GM11168 (cell line): Measurements from ENCODE around the gene RUNX1.

Source experiments
- in situ Hi-C: fragments of 300-500 bp; cut with MboI; formaldehyde crosslinking; loops from one replicate; pipeline ENCODE4 v1.12.0; 2022; ENCODE audit warnings: low sequenced_read_pairs; ENCODE audit not compliant: unreplicated experiment

The RUNX1 gene

DNA sequence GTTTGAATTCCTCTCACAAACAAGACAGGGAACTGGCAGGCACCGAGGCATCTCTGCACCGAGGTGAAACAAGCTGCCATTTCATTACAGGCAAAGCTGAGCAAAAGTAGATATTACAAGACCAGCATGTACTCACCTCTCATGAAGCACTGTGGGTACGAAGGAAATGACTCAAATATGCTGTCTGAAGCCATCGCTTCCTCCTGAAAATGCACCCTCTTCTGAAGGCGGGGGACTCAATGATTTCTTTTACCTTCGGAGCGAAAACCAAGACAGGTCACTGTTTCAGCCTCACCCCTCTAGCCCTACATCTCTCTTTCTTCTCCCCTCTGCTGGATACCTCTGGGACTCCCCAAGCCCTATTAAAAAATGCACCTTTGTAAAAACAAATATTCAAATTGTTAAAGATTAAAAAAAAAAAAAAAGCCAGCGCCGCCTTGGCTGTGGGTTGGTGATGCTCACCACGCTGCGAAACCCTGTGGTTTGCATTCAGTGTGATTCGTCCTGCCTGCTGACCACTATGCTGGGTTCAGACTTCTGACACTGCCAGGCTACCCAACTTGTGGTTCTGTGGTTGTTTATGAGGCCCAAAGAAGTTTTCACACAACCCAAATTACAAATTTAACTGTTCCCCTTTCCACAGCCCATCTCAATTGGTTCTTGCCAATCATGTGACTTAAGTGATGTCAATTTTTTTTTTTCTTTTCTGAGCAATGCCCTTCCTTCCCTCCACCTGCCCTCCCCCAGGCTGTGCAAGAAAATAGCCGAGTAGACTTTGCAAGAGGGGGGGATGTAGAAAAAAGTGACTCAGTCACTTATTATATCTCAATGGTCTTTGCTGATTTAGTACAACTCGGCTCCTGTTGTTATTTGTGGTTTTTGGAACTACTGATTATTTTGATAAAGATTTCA lies at the start of gene RUNX1:
TSS of gene RUNX1 (minus strand) at position 597 of the 912 bp plus-strand sequence.
- in situ Hi-C loops = no loop called here

DNA sequence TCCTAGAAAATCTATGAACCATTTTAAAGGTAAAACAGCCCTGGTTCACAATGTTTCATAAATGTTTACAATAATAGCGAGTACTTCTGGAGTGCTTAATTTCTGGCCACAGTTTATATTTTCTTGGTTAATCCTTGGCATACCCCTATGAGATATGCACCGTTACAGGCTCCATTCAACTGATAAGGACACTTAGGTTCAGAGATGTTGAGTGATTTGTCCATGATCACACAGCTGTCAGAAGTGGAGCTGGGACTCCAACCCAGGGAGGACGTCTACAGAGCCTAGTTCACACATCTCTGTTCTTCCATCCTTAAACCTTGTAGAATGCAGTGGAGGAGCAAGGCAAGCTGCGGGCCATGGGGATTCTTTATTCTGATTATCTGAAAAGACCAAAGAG lies 48.4 kb upstream of the RUNX1 start:
- in situ Hi-C loops = no loop called here

DNA sequence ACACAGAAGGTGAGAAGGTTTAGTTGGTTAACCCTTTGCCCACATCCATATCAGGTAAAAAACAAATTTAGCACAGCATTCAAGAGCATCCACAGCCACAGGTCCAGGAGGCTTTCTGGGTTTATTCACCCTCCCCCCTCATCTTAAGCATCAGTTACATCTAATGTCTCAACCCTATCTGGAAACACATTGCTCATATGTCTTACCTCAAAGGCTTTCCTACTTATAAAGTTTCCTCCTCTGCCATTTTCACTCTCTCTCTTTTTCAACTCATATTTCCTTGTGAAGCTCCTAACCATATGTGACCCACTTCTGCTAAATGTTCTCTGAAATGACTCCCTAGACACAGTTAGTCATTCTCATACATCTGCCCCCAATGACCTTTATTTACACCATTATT lies 47.9 kb upstream of the RUNX1 start:
- in situ Hi-C loops = no loop called here

DNA sequence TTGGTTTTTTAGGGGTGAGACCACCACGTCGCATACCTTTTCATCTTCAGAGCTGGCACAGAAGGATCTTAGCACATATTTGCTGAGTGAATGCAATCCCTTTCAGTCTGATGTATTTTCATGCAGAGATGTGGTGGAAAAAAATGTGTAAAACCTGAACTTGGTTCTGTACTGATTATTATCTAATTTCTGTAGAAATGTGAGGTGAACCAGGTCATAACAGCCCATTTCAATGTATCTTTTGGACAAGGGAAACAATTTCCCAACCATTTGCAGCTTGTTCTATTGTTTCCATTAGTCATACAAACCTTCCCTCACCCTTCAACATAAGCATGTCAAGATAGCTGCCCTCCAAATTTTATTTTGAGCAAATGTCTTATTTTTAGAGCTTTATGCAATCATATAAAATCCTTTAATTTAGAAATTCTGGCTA lies 46.8 kb upstream of the RUNX1 start:
- in situ Hi-C loops = no loop called here

DNA sequence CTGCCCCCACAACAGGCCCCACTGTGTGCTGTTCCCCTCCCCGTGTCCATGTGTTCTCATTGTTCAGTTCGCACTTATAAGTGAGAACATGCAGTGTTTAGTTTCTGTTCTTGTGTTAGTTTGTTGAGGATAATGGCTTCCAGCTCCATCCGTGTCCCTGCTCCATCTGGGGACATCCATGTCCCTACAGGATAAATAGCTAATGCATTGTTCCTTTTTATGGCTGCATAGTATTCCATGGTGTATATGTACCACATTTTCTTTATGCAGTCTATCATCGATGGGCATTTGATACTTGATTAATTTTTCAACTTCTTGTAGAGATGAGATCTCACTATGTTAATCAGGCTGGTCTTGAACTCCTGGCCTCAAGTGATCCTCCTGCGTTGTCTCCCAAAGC lies 44.4 kb upstream of the RUNX1 start:
- in situ Hi-C loops = no loop called here

DNA sequence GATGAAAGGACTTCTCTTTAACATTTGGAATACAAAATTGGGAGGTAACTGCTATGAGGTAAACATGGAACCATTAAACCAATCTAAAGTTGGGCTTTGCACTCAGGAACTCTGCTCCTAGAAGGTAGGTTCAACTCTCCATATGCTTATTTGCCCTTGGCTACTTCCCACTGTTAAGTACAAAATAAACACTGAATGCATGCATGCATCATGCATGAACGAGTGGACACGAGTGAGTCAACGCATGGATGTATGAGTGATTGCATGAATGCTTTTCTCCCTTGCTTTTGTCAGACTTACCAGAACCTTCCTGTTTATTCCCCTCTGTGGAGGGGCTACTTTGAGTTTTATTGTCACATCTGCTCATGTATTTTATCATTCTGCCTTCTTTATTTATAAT lies 42.4 kb upstream of the RUNX1 start:
- in situ Hi-C loops = no loop called here

DNA sequence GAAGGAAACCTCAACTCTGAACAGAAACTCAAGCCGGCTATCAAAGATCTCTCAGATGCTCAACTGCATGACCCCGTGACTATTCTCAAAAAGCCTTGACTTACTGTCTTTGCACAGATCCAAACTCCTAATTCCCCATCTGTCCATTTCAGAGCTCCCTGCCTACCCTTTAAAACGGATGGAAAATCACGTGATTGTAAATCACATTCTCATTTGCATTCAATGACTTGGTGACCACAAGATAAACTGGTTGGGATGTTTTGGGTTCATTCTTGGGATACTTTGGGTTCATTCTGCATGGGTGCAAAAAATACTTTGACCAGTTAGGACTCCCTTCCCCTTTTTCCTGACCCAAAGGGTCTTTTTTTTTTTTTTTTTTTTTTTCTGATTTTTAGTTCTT lies 41.3 kb upstream of the RUNX1 start:
- in situ Hi-C loops = no loop called here

DNA sequence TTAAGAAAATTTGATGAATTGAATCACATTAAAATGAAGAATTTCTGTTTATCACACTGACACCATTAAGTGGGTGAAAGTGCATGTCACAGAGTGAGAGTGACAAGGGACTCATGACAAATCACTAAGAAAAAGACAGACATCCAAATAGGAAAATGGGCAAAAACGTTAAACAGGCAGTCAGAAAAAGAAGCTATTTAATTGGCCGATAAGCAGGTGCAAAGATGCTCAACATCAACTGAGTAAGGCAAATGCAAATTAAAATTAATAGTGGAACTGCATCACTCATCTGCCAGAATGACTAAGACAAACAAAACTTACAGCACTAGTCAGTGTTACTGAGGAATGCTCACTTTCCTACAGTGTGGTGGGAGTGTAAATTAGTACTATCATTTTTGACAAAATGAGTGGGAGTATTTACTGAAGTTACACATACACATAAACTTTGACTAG lies 39.2 kb upstream of the RUNX1 start:
- in situ Hi-C loops = no loop called here

DNA sequence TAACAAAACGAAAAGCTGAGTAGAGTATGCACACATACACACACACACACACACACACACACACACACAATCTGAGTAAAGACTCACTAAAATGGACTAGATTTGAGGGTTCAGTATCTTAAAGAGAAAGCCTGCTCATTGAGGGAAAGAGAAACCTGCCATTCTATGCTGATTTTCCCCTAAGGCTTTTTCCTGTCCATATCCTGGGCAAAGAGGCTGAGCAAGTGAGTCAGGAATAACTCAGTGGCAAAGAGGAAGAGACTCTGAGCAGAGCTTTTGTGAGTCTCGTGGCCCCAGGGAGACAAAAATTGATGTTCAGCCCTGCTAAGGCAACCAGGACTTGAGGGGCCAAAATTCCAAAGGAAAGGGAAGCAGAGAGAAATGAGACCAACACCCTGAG lies 37.3 kb upstream of the RUNX1 start:
- in situ Hi-C loops = no loop called here

DNA sequence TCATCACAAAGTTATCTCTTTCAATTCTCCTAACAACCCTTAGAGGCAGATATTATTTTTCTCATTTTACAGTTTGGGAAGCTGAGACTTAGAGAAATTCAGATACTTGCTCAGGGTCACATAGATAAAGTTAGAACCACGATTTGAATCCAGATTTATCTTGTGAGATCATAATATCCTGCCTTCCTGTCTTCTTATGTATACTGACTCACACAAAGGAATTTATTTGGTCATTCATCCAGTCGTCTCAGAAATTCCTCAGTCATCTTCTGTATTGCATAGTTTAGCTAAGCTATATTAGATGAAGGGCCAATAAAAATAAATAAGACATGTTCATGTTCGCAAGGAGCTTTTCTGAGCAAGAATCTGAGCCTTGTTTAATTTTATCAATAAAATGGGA lies 35.8 kb upstream of the RUNX1 start:
- in situ Hi-C loops = no loop called here

DNA sequence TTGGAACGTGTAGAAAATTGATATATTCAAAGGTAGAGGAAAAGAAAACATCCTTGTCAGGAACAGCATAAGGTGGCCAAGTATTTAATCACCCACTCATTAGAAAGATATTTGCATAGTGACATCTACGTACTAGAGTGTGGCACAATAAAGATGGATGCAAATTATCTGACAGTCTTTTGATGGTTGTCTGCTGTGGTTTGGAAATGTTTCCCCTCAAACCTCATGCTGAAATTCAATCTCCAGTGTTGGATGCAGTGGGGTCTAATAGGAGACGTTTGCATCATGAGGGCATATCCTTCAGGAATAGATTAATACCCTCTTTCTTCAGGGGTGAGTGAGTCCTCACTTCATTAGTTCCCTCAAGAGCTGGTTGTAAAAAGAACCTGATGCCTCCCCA lies 34.1 kb upstream of the RUNX1 start:
- in situ Hi-C loops = no loop called here

DNA sequence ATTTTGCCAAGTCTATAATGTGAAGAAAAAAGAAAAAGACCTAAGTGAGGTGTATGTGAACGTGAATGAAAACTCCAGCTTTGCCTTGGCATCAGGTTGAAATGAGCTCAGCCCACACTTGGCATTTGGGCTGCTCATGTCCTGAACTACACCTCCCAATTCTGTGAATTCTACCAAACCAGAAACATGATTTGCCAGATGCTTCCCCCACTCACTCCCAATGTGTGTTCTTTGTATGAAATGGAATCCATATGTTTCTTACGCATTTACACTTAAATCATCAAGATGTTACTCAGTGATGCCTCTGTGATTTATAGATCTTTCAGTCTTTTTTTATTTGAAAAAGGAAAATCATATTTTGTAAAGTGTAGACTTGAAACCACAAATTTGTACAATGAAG lies 32.8 kb upstream of the RUNX1 start:
- in situ Hi-C loops = no loop called here

DNA sequence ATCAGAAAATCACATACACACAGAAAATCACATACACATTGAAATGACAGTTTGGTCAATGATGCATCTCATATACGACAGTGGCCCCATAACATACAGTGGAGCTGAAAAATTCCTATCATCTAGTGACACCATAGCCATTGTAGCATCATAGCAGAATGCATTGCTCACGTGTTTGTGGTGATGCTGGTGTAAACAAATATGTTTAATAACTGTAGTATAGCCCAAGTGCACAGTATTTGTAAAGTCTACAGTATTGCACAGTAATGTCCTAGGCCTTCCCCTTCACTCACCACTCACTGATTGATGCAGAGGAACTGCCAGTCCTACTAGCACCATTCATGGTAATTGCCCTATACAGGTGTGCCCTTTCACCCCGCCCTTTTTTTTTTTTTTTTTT lies 30.1 kb upstream of the RUNX1 start:
- in situ Hi-C loops = no loop called here

DNA sequence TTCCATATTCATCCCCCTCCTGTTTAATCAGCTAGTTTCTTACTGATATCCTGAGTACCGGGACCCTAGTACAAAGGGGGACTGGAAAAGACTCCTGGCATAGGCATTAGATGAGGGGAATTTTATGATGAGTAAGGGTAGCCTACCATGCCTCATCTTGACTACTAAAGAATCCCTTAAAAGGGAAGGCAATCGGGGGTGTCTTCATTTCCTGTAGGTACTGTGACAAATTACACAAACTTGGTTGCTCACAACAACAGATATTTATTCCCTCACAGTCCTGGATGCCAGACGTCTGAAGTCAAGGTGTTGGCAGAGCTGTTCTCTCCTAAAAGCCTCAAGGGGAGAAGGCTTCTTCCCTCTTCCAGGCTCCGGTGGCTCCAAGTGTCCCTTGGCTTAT lies 28.9 kb upstream of the RUNX1 start:
- in situ Hi-C loops = no loop called here

DNA sequence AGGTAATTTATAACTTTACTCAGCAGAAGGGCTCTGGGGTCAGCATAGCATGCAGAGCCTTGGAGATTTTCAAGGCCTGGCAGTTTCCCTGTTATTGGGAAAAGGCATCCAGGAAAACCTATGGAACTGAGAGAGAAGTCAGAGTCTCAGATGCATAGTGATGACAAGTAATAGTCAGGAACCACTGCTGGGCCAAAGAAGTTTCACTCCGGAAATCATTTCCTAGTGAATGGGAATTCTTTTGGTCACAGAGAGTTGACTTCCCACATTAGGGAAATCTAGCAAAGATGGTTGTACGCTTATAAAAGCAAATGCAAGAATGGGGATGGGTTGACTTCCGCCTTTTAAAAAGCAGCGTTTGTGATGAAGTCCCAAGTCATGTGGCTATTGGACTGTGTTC lies 28.4 kb upstream of the RUNX1 start:
- in situ Hi-C loops = no loop called here

DNA sequence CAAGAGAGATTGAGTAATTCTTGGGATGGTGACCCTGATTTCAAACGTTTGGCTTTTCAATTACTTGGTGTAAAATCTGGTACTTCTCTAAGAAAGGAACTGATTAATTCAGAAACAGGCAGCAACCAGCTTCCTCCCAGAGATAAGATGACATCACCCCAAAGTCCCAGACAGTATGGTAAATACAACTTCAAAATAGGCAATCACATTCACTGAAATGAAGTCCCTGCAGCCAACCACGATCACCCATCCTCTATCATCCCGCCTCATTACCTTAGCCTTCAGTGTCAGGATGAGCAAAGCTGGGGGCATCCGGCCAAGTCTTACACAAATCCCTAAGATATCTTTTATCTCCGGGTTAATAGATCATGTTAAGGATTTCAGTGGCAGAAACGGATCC lies 26.4 kb upstream of the RUNX1 start:
- in situ Hi-C loops = no loop called here

DNA sequence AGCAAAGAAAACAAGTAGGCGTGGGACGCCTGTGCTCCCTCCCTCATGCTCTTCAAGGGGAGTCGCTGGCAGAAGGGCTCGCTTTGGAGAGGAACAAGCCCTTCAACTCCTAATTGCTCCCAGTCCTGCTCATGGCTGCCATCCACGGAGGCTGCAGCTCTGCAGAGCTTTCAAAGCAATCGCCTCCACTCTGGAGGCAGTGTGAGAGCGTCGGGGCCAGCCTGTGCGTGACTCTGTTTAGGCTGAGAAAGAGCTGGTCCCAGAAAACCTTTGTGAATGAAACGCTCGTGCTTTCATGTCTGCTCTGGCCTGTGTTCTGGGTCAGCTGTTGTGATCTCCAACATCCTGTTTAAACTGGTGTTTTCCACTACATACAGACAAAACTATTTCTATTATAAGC lies 23.9 kb upstream of the RUNX1 start:
- in situ Hi-C loops = no loop called here

DNA sequence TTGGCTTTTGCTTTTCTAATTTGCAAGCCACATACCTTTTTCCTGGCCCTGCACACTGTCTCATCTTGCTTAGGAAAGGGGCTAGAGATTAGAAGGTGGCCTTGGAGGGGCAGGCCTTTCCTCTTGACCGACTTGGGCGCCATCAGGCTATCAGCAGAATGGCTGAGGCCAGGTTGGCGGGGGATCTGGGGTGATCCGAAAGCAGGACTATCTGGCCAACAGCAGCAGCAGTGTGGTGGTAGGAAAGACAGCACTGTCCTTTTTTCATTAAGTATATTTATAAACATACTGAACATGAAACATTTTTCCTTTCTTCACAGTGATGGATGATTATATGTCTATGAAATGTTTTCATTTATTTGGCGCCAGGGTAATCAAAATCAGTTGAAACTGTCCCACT lies 23.5 kb upstream of the RUNX1 start:
- in situ Hi-C loops = no loop called here

DNA sequence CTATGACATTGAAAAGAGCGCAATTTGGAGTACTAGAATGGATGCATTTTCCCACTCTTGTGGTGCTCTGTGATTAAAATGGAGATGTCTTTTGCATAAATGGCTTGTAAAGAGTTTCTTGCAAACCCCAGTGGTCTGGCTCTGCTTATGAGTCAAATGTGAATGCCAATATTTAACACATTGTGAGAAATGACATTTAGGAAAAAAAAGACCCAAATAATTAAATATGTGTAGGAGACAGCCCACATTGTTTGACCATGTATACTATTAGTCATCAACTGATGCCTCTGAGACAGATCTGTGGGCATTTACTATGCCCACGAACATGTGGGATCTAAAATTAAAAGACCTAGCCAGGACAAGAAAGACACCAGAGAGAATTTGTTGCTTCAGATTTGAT lies 22.2 kb upstream of the RUNX1 start:
- in situ Hi-C loops = no loop called here

DNA sequence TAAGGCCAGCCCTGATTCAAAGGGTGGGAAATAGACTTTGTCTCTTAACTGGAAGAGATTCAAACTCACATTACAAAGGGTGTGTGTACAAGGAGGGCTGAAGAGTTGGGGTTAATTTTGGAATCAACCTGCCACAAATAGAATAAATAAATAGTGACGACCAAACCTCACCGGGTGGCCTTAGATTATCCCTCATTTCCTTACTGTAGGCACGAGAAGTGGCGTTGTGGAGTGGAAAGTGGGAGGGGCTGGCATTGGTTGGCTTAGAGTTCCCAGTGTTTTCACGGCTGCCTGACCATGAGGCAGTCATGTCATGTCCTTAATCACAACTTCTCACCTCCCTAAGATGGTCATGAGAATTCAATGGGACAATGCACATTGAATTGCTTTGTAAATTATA lies 21.3 kb upstream of the RUNX1 start:
- in situ Hi-C loops = no loop called here

DNA sequence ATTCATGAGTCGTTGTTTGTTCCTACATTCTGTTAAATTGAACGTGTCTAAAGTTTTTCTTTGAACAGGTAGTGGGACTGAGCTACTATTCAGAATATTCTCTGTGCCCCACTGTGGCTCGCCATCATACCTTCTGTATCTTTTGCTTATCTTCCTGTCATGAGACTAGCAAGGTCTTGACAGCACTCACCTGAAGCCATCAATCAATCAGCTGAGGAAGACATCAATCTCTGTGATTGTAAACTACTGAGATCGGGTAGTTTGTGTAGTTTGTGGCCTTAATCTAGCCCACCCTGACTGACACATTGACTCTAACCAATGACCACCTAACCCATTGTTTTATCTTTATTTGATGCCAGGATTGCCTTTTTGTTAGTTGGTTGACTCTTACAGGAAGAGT lies 17.7 kb upstream of the RUNX1 start:
- in situ Hi-C loops = no loop called here

DNA sequence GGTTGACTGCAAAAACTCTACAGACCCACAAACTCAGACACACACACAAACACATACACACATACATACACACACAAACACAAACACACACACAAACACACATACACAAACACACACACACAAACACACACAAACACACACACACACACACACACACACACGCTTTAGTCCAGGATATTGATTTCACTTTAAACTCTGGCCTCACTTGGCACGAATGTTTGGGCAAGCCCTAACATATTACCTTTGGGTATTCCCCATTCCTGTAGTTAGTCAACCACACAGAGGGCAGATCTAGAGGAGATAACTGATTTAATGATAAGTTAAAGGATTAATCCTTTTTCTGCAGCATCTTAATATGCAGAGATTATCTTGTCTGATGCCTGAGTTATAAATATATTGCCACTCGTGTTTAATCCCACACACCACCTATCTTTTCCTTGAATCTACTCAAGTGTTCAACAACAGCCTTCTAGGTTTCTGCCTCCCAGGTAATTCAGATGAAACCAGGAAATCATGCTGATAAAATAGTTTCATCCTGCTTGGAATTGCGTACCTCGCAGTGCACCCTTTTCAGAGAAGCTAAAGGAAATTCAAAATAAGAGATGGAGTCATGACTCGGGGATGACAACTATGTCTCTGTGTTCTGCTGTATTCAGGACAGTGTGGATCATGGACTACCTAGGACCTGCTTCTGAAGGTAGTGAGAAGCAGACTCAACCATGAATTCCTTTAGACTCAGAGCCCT lies 14.5 kb upstream of the RUNX1 start:
- in situ Hi-C loops = no loop called here
